Uterus (tissue), 2 donors: ENCODE data around the gene ADD1.

ENCODE experiments used
- POLR2A ChIP-seq, 2 donors: fragments of 450-650 bp; IDR thresholded peaks; one replicate each; pipeline ENCODE4 v1.6.1; 2016; ENCODE audit warnings: antibody characterized with exemption in 2 of 2, mild to moderate bottlenecking in 1 of 2, moderate library complexity in 1 of 2
- TF ChIP-seq, protein P1 (sequence below), 4 experiments: fragments of 200-600 bp in 2 of 4; fragments of 450-650 bp in 2 of 4; sonication (generic) in 2 of 4; IDR thresholded peaks; one replicate each; pipeline ENCODE4 v1.5.1; 2016 to 2019; ENCODE audit warnings: antibody characterized with exemption in 4 of 4, mild to moderate bottlenecking in 2 of 4, moderate library complexity in 1 of 4

DNA sequence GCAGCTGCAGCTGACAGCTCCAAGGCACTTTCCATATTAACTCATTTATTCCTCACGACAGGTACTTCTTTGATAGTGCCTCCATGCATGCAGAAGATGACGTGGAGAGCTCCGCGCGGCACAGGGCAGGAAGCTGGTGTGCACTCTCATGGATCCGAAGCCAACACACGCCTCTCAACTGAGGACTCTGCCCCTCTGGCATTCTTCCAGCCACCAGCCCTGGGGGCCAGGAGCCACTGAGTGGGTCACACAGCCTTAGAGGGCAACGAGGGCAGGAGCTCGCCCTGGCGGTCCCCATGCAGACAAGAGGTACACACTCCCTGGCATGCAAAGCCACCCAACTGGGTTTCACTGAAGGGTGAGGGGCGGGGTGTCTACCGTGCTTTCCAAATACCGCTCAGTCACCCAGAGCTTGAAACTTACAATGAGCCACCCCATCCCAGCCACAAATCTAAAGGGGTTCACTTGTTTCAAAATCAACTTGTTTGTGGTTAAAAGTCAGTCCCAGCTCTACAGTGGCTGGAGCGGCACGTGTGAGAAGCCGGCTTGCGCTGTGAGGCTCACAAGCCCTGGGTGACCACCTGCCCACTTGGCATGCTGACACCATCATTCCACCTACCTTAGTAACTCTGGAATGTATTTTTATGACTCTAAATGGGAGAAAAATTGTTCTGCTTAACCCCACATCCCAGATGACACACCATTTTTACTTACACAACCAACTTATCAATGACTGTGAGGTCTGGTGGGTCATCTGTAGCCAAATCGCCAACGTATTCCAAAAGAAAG lies 103.4 kb downstream of the ADD1 start:
- TF ChIP-seq, protein P1, sequence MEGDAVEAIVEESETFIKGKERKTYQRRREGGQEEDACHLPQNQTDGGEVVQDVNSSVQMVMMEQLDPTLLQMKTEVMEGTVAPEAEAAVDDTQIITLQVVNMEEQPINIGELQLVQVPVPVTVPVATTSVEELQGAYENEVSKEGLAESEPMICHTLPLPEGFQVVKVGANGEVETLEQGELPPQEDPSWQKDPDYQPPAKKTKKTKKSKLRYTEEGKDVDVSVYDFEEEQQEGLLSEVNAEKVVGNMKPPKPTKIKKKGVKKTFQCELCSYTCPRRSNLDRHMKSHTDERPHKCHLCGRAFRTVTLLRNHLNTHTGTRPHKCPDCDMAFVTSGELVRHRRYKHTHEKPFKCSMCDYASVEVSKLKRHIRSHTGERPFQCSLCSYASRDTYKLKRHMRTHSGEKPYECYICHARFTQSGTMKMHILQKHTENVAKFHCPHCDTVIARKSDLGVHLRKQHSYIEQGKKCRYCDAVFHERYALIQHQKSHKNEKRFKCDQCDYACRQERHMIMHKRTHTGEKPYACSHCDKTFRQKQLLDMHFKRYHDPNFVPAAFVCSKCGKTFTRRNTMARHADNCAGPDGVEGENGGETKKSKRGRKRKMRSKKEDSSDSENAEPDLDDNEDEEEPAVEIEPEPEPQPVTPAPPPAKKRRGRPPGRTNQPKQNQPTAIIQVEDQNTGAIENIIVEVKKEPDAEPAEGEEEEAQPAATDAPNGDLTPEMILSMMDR (IDR thresholded peaks at IDR 0.05), result no peak
- TF ChIP-seq POLR2A (IDR thresholded peaks at IDR 0.05), result no peak
